DND-41 (cell line): ENCODE results near the gene VPS37D.

Source experiments
- ATAC-seq: fragments of 200-7000 bp; cut with Tn5 transposase; 3 replicates; pipeline ENCODE4 v1.9.1; 2021; ENCODE audit warnings: low read depth; ENCODE audit not compliant: insufficient read depth
- DNase-seq: peaks from one replicate; pipeline ENCODE4 v3.0.0-alpha.2; 2020
- H2AFZ ChIP-seq: 2 replicates; pipeline ENCODE4 v1.6.0; 2012; ENCODE audit warnings: low read depth, low read length
- H3K27ac ChIP-seq: 2 replicates; pipeline ENCODE4 v1.5.1; 2012; ENCODE audit warnings: low read length, inconsistent platforms
- H3K27me3 ChIP-seq: fragments of 200-600 bp; sonication (generic); 2 replicates; pipeline ENCODE4 v1.6.0; 2012; ENCODE audit warnings: low read length, mild to moderate bottlenecking, inconsistent platforms; ENCODE audit not compliant: insufficient read depth, poor library complexity
- H3K36me3 ChIP-seq: 2 replicates; pipeline ENCODE4 v1.5.1; 2012; ENCODE audit warnings: low read length, inconsistent platforms; ENCODE audit not compliant: insufficient read depth
- H3K4me1 ChIP-seq: 2 replicates; pipeline ENCODE4 v1.5.1; 2012; ENCODE audit warnings: mild to moderate bottlenecking, low read length; ENCODE audit not compliant: insufficient read depth
- H3K4me2 ChIP-seq: 2 replicates; pipeline ENCODE4 v1.6.0; 2012; ENCODE audit warnings: mild to moderate bottlenecking, moderate library complexity, low read length, inconsistent platforms; ENCODE audit not compliant: insufficient read depth
- H3K4me3 ChIP-seq, 2 experiments: fragments of 200-600 bp in 1 of 2; shearing (Covaris generic) in 1 of 2; 2 replicates each; pipeline ENCODE4 v1.5.1; 2012 to 2016; ENCODE audit warnings: inconsistent platforms in 2 of 2, low read length in 2 of 2, mild to moderate bottlenecking in 2 of 2, low read depth in 1 of 2, moderate library complexity in 1 of 2
- H3K79me2 ChIP-seq: 2 replicates; pipeline ENCODE4 v1.6.0; 2012; ENCODE audit warnings: low read length, inconsistent platforms; ENCODE audit not compliant: insufficient read depth
- H3K9ac ChIP-seq: 2 replicates; pipeline ENCODE4 v1.6.0; 2012; ENCODE audit warnings: low read depth, mild to moderate bottlenecking, inconsistent platforms, low read length, moderate library complexity
- H3K9me3 ChIP-seq: 2 replicates; pipeline ENCODE4 v1.5.1; 2012; ENCODE audit warnings: low read length, moderate library complexity, mild to moderate bottlenecking, inconsistent platforms; ENCODE audit not compliant: insufficient read depth, severe bottlenecking
- H4K20me1 ChIP-seq: 2 replicates; pipeline ENCODE4 v1.6.0; 2012; ENCODE audit warnings: low read length; ENCODE audit not compliant: insufficient read depth
- CTCF ChIP-seq: IDR thresholded peaks from 2 replicates; pipeline ENCODE4 v1.5.1; 2012; ENCODE audit warnings: borderline replicate concordance, low read length, moderate library complexity, mild to moderate bottlenecking; ENCODE audit not compliant: poor library complexity, severe bottlenecking; ENCODE audit errors: extremely low read depth
- EZH2 ChIP-seq: IDR thresholded peaks from 3 replicates; pipeline ENCODE4 v1.6.1; 2012; ENCODE audit warnings: borderline replicate concordance, low read depth, mild to moderate bottlenecking, moderate library complexity, low read length, inconsistent platforms; ENCODE audit not compliant: severe bottlenecking

VPS37D gene

GRCh38 chr7:73721377-73721817 lies 53.8 kb downstream of the VPS37D start:
- peaks cover 30% of the 10 kb centered on the region for H4K20me1 ChIP-seq
- no peaks in the 10 kb centered on the region for H3K36me3 ChIP-seq
- no peak overlapping the region for H3K4me3 ChIP-seq
- H3K9ac ChIP-seq, result no peak overlapping the region
- no peak overlapping the region for H3K27ac ChIP-seq
- ATAC-seq (no peak), DNase-seq (no peak)
- H3K4me1 ChIP-seq, result peaks cover 18% of the 10 kb centered on the region
- no peaks in the 10 kb centered on the region for H3K79me2 ChIP-seq
- no peak overlapping the region for H3K4me2 ChIP-seq
- H2AFZ ChIP-seq, result no peak overlapping the region
- TF ChIP-seq CTCF (no peak), EZH2 (no peak)
- H3K9me3 ChIP-seq, result no peaks in the 10 kb centered on the region
- H3K27me3 ChIP-seq, result peaks cover 3% of the 10 kb centered on the region
